Measurements from ENCODE around the gene CBX2. TPM values are rescaled to one million over a fixed set of nuclear protein-coding genes. Genes with fewer than 3 reads are reported as not detected.
A peak's percentile ranks its signal among the peaks of the same experiment; 100 is the strongest.

CBX2 gene
- total RNA-seq, 1 experiment from 2014 or later, result 28.3 TPM

GRCh38 chr17:79749156-79749815 is 28.7 kb upstream of the CBX2 start:
- intact Hi-C loops (cut with micrococcal nuclease), result no loop called here
- BruUV-seq (replicated peaks), result no TSS peak
- Histone ChIP-seq H2AFZ (ENCODE audit: low read depth, low read length, poor library complexity, severe bottlenecking) (peak overlapping the region; percentile 10), H3K27me3 (ENCODE audit: insufficient read depth, low read length) (no peaks in the 10 kb centered on the region), H3K9ac (ENCODE audit: low read length) (no peak overlapping the region), H3K9me2 (ENCODE audit: insufficient read depth) (no peaks in the 10 kb centered on the region), H3K4me2 (ENCODE audit: low read length) (no peak overlapping the region), H4K20me1 (ENCODE audit: insufficient read depth) (no peaks in the 10 kb centered on the region), H3K36me3 (ENCODE audit: control insufficient read depth in 1 of 2, insufficient read depth in 2 of 2, low read length in 2 of 2) (no peaks in the 10 kb centered on the region), H3K79me2 (ENCODE audit: insufficient read depth, low read length) (no peaks in the 10 kb centered on the region), H3K9me3 (ENCODE audit: control insufficient read depth in 1 of 2, insufficient read depth in 1 of 2, low read depth in 1 of 2, low read length in 2 of 2) (no peaks in the 10 kb centered on the region), H3K4me1 (ENCODE audit: control insufficient read depth in 1 of 2, insufficient read depth in 2 of 2, low read length in 2 of 2) (peaks cover 11 to 32% of the 10 kb centered on the region in 2 experiments; a peak in 3 of 4 replicates), H3K4me3 (replicated peaks in 1 of 2; ENCODE audit: low read depth in 1 of 2, low read length in 2 of 2) (no peak overlapping the region), H3K27ac (ENCODE audit: low read depth, low read length) (no peak overlapping the region)
- DNase-seq (ENCODE audit: low read depth, low spot score) (no peak), ATAC-seq (no peak)
- RAD21 ChIA-PET (ENCODE audit: low non-redundant PET in 1 of 2, low total read pairs in 2 of 2, uncharacterized antibody in 2 of 2, unreplicated experiment in 2 of 2), result no interaction called here
- POLR2A ChIA-PET, result no interaction called here
- TF ChIP-seq RAD21 (IDR thresholded peaks at IDR 0.05; ENCODE audit: low read depth) (no peak), EZH2phosphoT487 (IDR thresholded peaks at IDR 0.05; ENCODE audit: borderline replicate concordance) (no peak), CBX3 (IDR thresholded peaks at IDR 0.05; ENCODE audit: low read depth) (no peak), SIN3A (IDR thresholded peaks at IDR 0.05; ENCODE audit: low read depth) (no peak), ZFX (IDR thresholded peaks at IDR 0.05) (no peak), CEBPB (IDR thresholded peaks at IDR 0.05; ENCODE audit: low read depth) (no peak), ZNF274 (IDR thresholded peaks at IDR 0.05; ENCODE audit: low read depth, low read length) (no peak), SP1 (IDR thresholded peaks at IDR 0.05; ENCODE audit: low read depth) (no peak), POLR2A (IDR thresholded peaks at IDR 0.05; ENCODE audit: borderline replicate concordance, extremely low read depth, insufficient read depth, insufficient read length) (no peak), JUND (IDR thresholded peaks at IDR 0.05) (no peak)
- TF ChIP-seq, protein P1, sequence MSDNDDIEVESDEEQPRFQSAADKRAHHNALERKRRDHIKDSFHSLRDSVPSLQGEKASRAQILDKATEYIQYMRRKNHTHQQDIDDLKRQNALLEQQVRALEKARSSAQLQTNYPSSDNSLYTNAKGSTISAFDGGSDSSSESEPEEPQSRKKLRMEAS (IDR thresholded peaks at IDR 0.05), result no peak
- TF ChIP-seq, protein P2, sequence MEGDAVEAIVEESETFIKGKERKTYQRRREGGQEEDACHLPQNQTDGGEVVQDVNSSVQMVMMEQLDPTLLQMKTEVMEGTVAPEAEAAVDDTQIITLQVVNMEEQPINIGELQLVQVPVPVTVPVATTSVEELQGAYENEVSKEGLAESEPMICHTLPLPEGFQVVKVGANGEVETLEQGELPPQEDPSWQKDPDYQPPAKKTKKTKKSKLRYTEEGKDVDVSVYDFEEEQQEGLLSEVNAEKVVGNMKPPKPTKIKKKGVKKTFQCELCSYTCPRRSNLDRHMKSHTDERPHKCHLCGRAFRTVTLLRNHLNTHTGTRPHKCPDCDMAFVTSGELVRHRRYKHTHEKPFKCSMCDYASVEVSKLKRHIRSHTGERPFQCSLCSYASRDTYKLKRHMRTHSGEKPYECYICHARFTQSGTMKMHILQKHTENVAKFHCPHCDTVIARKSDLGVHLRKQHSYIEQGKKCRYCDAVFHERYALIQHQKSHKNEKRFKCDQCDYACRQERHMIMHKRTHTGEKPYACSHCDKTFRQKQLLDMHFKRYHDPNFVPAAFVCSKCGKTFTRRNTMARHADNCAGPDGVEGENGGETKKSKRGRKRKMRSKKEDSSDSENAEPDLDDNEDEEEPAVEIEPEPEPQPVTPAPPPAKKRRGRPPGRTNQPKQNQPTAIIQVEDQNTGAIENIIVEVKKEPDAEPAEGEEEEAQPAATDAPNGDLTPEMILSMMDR (IDR thresholded peaks at IDR 0.05 in 2 of 3, conservative IDR thresholded peaks at IDR 0.05 in 1 of 3; ENCODE audit: borderline replicate concordance in 1 of 3, insufficient read depth in 1 of 3, low read depth in 2 of 3, low read length in 2 of 3), result no peak
- TF ChIP-seq, protein P3, sequence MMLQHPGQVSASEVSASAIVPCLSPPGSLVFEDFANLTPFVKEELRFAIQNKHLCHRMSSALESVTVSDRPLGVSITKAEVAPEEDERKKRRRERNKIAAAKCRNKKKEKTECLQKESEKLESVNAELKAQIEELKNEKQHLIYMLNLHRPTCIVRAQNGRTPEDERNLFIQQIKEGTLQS (IDR thresholded peaks at IDR 0.05), result no peak
- CTCF ChIA-PET, result interaction anchor here (0.6 to 4.9 kb wide), 3 partner anchors 8 to 285 kb away, joined by 3 to 31 read pairs (median 3); no protein-coding TSS in a partner anchor
